ENCODE data around the gene PSG1.
"Not testable (repeated sequence)": the region's sequence is repeated elsewhere in the genome, so short reads cannot be mapped to it uniquely, and the experiment has no call there.

Gene PSG1

DNA sequence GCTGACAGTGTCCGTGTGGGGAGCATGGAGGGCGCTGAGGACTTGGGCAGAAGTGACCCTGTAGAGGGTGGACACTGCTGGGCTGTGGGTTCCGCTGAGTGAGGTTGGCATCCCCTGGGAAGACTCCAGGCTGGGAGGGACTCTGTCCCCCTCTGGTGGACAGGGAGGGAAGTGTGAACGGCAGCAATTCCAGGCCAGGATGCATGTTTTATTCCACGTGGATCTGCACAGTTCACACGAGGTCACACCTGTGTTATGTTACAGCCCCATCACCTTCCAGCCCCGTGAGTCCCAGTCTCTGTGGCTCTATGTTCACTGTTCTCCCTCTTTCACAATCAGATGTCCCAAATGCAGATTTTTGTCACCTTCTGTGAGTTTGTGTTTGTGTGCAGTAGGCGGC, 1.8 kb upstream of the PSG1 start:
- not testable (repeated sequence) for DNase-seq (ENCODE audit: low read depth in 2 of 2)

GRCh38 chr19:42880621-42881020, 1.1 kb upstream of the PSG1 start:
- not testable (repeated sequence) for DNase-seq (ENCODE audit: low read depth in 2 of 2)

DNA sequence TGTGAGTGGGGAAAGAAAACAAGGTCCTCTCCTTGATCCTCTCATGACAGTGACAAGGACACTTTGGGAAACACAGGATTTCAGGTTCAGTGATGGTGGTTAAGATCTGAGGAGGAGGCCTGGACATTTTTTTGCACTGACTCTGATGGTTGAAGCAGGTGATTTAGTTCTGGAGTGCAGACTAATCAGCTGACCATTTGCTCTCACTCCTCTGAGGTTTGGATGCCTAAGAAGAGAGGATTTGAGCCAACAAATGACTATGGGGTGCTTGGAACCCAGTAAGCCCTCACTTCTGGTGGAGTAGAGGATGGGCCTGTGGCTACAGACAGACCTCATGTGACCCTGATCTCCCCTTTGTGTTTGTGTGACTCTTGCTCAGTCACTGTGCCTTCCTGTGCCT, 2.9 kb downstream of the PSG1 start:
- not testable (repeated sequence) for DNase-seq (ENCODE audit: low read depth in 2 of 2)

GRCh38 chr19:42875881-42876280, 3.6 kb downstream of the PSG1 start:
- DNase-seq (ENCODE audit: low read depth in 2 of 2) = not testable (repeated sequence)

GRCh38 chr19:42874901-42875813, 4.4 kb downstream of the PSG1 start:
- peak; percentile 26 to 44 for DNase-seq (ENCODE audit: low read depth in 2 of 2)

DNA sequence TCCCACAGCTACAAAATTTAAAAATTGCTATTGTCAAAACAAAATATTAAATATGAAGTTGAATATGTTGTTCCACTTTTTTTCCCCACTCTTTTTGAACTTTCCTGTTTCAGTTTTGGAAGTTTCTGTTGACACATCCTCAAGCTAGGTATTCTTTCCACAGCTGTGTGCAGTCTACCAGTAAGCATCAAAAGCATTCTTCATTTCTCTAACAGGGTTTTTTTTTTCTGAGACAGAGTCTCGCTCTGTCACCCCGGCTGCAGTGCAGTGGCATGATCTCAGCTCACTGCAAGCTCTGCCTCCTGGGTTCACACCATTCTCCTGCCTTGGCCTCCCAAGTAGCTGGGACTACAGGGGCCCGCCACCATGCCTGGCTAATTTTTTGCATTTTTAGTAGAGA, 5.4 kb downstream of the PSG1 start:
- DNase-seq (ENCODE audit: low read depth in 2 of 2) = not testable (repeated sequence)

DNA sequence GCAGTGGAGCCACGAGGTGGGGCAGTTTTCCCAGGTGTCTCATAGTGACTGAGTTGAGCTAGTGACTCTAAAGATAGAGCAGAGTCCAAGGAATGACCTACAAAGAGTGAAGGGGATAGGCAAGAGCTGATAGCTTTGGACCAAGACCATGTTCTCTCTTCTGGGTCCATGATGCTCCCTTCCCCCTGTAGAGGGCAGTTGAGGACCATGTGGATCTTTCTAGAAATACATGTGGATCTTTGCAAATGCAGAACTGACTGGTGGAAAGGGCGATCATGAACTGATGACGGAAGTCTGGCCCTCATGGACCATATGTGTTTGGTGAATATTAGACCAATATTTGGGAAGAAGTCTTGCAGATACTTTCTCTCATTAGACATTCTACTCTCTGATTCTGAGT, 6.9 kb downstream of the PSG1 start:
- no peak for DNase-seq (ENCODE audit: low read depth in 2 of 2)

GRCh38 chr19:42857544-42857867, 22.0 kb downstream of the PSG1 start:
- DNase-seq (ENCODE audit: low read depth in 2 of 2) = no peak

GRCh38 chr19:42856866-42857543, 22.5 kb downstream of the PSG1 start:
- DNase-seq (ENCODE audit: low read depth in 2 of 2) = not testable (repeated sequence)

DNA sequence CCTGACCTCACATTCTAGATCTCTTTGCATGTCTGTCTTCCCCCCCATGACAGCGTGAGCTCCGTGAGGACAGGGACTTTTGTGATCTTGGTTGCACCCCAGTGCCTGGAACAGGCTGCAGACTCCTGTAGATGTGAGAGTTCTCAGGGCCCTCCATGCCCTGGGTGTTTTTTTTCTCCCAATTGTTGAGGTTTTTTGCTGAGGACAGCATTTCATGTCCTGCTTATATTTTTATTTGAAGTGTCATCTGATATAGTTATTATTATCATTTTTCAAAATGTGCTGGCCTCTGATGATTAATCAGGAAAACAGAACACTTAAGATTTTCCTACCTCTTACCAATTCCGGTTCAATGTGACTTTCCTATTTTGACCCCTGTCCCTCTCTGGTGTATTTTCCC, 24.8 kb downstream of the PSG1 start:
- DNase-seq (ENCODE audit: low read depth in 2 of 2) = not testable (repeated sequence)

DNA sequence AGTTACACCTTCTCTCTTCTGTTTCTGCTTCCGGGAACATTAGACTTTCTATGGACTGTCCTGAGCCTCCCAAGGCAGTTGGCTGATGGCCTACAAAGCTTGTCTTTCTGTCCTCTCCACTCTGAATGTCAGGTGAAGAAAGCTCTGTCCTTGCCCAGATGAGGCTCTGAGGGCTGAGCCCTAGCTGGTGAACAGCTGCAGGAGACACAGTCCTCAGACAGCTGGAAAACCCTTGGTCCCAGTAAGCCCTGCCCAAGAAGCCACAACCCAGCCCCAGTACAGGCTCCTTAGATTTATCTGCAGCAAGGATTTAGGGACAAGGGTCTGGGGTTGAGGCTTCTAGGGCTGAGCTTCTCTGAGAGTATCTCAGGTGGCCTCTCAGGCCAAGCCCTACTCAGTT, 26.3 kb downstream of the PSG1 start:
- DNase-seq (ENCODE audit: low read depth in 2 of 2) = not testable (repeated sequence)

DNA sequence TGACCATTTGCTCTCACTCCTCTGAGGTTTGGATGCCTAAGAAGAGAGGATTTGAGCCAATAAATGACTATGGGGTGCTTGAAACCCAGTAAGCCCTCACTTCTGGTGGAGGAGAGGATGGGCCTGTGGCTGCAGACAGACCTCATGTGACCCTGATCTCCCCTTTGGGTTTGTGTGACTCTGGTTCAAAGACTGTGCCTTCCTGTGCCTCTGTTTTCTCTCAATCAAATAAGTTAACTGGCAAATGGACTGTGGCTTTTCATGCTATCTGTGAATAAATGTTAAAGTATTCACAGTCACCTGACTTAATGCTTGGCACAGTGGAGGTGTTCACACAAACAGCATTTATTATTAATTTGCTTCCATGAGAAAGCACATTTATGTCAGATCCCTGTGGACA, 26.7 kb downstream of the PSG1 start:
- DNase-seq (ENCODE audit: low read depth in 2 of 2) = not testable (repeated sequence)

DNA sequence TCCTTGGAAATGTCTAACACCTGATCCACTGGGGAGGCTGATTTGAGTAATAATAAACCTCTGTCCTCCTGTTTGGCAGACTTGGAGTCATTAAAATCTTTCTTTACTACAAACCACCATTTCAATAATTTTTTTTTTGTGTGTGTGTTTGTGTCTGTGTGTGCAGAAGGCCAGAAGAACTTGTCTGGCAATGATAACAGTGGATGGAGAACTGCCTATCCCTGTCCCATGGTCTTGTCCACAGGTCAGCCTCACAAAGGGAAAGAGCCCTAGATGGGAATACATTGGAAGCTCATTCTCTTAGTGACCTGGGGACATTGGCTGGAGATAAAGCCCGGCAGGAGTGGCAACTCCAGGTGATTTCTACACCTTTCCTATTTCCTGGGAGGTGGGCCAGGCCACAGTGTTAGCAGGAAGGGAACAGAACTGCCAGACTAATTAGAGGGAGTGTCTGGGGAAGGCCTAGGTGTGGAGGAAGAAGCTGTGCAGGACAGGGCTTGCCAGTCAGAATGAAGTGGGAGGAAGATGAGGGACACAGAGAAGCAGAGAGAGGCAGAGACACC, 27.7 kb downstream of the PSG1 start:
- not testable (repeated sequence) for DNase-seq (ENCODE audit: low read depth in 2 of 2)

- peak; percentile 83 to 84 for DNase-seq (ENCODE audit: low read depth in 2 of 2)
These were observed 28.4 kb downstream of the PSG1 start for GRCh38 chr19:42850981-42851717.

GRCh38 chr19:42846597-42846996, 32.9 kb downstream of the PSG1 start:
- DNase-seq (ENCODE audit: low read depth in 2 of 2) = no peak

GRCh38 chr19:42843631-42844030, 35.9 kb downstream of the PSG1 start:
- DNase-seq (ENCODE audit: low read depth in 2 of 2) = not testable (repeated sequence)

GRCh38 chr19:42832746-42833442, 46.6 kb downstream of the PSG1 start:
- DNase-seq (ENCODE audit: low read depth in 2 of 2) = not testable (repeated sequence)

DNA sequence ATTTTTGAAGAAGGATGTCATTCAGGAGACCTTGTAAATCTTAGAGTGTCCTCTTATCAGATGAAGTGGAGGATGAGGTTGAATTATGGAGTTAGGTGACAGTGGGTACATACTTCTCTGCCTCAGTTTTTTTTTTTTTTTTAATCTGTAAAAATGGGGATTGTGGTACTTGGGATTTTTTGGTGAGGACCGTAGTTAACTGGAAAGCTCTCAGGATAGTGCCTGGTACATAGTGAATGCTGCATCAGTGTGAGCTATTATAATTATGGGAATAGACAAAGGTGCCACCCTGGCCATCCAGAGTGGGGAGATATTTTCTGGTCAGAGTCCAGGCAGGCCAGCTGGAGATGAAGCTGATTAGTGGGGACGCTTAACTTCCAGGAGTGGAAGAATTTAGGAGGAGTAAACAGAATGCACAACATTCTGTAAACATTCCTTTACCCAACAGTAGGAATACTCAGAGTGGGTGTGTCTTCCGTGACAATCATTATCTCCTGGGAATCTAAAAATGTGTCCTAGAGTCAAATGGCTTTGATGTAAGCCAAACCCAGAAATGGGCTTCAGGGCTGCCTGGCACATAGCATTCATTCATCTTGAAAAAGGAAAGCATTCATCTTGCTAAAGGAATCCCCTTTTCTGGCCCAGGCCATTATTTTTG, 47.4 kb downstream of the PSG1 start:
- DNase-seq (ENCODE audit: low read depth in 2 of 2) = not testable (repeated sequence)

DNA sequence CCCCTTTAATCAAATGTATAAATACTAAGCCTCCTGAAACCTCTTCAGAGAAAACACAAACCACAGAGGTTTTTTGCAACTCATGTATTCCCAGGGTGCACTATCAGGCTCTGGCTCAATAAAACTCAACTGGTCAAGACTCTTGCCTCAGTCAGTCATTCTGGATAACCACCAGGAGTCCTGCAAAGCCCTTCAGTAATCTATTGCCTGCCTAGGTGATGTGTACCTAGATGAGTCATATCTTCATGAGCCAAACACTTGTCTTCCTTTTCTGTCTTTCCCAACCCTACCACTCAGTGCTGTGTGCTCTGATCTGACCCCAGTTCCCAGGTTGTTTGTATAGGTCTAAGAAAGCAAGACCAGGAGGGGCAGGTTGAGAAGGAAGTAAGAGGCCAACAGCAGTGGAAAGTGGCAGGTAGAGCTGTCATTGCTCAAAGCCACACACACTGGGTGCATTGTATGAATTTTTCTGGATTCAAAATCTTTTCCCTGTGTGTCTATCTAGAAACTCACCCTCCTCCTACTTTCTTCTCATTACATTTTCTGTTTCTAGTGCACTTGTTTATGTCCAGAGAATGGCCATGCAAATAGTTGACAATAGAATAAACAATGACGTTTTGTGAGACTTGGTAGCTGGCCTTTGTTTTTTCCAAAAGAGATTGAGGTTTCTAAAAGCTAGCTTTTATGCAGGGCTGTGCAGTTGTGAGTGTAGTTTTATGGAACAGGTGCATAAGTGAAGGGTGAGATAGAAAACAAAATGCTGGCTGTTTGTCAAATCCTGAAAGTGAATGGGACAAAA, 48.1 kb downstream of the PSG1 start:
- no peak for DNase-seq (ENCODE audit: low read depth in 2 of 2)
